ENCODE results near the gene PIK3C2G.
"Not testable (repeated sequence)": the region's sequence is repeated elsewhere in the genome, so short reads cannot be mapped to it uniquely, and the experiment has no call there.

PIK3C2G gene

DNA sequence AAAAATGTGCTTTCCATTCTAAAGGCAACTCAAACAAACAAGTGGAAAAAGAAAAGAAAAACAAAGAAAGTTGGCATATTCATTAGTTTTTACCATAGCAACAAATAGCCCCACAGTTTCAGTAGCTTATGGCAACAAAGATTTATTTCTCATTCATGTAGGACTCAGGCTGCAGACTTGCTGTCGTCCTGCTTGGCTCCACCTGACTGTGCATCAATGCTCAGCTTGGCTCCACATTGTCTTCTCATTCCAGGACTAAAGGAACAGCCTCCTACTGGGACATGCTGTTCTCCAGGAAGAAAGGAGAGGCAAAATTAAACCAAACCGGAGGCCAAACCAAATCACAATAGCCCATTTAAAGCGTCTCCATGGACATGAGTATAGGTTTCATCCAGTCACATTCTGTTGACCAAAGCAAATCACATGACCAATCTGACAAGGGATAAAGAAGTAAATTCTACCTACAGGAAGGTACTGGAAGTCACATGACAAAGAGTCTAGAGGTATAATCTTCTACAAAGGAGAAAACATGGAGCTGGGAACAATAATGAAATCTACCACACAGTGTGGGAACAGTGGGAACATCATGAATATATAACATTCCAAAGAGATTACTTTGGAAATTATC, 222.5 kb downstream of the PIK3C2G start:
- peak; percentile 17 for DNase-seq

DNA sequence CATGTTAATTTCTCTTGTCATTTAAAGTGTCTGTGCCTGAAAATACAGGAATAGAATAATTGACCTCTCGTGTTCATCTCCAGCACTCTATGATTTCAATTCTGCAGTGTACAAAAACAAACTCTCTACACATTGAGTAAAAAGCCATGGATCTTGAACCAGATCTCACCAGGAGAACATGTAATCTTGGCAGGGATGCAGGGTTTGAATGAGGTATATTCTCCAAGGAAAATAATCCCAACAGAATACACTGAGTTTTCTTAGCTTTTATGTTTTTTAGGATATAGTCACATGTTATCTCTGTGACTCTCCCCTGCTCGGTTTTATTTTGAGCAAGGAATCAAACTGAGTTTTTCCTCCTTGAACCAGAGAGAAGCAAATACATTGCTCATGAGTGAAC, 224.7 kb downstream of the PIK3C2G start:
- DNase-seq: no peak

DNA sequence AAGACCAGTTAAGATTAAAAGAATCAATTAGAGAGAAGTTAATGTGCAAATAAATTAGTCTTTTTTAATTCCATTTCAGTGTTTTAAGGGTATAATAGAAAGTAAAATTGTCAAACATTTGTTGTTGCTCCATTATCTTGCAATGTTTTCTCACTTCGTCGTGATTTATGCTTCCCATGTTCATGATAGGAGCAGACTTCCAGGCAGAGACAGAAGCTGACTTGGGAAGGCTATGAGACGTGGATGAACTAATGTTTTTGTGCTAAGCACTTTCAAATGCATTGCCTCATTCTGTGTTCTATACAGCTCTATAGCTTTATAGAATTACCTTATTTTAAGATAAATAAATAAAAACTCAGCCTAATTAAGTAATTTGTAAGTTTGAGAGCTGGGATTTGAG, 226.2 kb downstream of the PIK3C2G start:
- DNase-seq: no peak

DNA sequence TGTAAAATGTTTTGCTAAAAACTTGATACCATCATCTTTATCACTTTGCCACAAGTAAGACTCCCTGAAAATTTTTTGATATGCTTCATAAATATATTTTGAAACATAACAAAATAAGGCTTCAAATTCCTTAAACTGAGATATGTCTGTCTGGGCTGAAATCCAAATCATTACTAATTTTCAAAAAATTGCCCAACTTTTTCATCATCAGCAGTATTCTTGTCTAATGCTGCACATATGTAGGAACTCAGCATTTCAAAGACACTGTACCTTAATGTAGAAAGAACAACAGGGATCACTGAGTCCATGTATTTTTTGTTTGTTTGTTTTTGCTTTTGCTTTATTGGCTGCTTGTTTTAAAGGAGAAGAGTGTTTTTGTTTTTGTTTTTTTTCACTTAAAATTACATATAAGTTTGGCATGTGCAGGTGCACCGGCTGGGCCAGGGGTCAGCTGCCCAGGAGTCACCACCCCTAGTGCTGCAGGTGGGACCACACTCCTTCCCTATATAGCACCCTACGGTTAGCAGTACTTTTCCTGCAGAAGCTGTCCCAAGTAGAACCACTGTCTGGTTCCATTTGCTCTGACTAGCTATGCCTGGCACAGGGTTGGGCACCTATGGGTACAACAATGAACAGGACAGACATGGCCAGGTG, 231.2 kb downstream of the PIK3C2G start:
- DNase-seq: no peak

DNA sequence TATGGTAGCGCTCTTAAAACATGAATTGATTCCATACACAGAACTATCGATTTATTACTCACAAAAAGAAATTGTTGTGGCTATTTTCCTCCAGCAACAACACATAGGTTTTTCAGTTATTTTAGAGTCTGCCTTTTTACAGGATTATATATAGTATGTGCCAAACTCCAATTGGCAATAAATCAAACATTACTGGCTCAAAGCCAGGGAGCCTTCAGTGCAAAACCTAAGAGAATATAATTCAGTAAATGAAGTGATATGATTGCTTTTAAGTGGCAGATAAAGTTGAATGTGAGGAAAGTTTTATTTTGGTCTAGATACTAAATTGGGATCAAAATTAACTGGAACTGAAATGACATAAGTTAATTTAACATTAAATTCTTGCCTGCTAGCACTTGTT, 234.8 kb downstream of the PIK3C2G start:
- no peak for DNase-seq

DNA sequence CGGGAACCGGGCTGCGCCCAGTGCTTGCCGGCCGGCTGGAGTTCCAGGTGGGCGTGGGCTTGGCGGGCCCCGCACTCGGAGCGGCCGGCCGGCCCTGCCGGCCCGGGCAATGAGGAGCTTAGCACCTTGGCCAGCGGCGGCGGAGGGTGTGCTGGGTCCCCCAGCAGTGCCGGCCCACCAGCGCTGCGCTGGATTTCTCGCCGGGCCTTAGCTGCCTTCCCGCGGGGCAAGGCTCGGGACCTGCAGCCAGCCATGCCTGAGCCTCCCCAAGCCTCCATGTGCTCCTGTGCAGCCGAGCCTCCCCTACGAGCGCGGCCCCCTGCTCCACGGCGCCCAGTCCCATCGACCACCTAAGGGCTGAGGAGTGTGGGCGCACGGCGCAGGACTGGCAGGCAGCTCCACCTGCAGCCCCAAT, 238.8 kb downstream of the PIK3C2G start:
- not testable (repeated sequence) for DNase-seq

DNA sequence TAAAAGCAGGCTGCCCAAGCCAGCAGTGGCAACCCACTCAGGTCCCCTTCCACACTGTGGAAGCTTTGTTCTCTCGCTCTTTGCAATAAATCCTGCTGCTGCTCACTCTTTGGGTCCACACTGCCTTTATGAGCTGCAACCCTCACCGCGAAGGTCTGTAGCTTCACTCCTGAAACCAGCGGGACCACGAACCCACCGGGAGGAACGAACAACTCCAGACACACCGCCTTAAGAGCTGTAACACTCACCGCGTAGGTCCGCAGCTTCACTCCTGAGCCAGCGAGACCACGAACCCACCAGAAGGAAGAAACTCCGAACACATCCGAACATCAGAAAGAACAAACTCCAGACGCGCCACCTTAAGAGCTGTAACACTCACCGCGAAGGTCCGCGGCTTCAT, 239.4 kb downstream of the PIK3C2G start:
- DNase-seq: not testable (repeated sequence)

DNA sequence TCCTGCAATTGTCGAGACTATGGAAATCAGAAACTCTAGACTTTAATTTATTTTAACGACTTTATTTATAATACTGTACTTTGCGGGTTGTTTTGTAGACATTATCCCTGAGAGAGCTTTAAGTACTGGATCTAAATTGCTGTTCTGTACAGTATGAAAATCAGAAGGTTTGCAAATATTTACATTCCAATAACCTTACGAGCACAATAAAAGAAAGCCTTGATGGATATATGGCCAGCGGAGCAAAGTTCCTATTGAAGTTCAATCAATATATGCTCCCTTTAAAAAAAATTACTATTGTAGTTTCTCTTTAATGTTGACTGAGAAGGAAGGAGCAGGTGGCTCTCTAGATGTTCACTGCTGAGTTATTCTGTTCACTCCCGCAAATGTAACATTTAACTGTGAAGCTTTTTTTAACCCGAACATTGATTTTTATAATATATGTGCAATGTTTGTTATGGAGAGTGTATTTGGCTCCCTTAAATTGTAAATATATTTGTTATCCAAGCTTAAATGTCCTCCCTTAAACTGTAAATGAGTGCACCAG, 241.2 kb downstream of the PIK3C2G start:
- peak; percentile 96 for DNase-seq

DNA sequence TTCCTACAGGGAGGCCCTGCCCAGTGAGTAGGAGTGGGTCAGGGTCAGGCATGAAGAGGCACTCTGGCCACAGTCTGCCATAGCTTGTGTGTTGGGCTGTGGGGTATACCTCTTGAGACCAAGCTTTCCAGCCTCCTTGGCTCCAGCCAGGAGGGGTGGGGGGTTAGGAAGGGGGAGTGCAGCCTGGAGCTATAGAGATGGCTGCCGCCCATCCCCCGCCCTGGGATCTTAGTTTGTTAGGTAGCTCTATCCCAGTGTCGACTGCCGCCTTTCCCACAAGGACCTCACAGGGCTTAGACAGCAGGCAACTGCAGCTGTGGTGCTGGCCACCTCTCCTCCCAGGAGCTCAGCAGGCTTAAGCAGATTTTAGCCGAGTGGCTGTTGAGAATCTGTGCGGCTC, 260.1 kb downstream of the PIK3C2G start:
- DNase-seq: no peak

DNA sequence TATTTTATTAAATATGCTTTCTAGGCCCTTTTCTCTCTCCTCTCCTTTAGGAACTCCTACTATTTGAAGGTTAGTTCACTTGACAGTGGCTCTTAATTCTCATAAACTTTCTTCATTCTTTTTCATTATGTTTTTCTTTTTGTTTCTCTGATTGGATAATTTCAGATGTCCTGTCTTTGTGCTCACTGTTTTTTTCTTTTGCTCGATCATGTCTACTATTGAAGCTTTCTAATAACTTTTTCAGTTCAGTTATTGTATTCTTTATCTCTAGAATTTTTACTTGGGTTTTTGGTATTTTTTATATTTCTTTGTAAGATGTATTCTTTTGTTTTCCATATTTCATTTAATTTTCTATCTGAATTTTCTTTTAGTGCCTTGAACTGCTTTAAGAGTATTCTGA, 261.5 kb downstream of the PIK3C2G start:
- no peak for DNase-seq

DNA sequence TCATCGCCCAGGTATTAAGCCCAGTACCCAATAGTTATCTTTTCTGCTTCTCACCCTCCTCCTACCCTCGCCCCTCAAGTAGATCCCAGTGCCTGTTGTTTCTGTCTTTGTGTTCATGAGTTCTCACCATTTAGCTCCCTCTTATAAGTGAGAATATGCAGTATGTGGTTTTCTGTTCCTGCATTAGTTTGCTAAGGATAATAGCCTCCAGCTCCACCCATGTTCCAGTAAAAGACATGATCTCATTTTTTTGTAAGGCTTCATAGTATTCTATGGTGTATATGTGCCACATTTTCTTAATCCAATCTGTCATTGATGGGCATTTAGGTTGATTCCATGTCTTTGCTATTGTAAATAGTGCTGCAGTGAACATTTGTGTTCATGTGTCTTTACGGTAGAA, 281.2 kb downstream of the PIK3C2G start:
- not testable (repeated sequence) for DNase-seq

DNA sequence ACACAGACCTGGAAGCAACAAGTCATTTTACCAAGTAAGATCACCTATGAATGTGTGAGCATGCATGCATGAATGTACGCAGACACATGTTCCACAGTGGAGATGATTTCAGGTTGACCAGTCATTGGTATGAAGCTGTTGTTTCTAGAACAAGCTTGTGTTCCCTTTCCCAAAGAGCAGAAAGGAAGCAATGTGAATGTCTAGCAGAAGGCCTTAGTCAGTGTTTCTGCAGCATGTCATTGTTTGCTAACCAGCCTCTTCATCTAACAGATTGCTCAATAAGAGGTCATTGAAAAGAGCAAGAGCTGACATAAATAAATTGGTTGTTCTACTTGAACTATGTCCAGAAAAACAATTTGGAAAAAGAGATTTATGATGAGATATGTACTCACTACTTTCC, 285.1 kb downstream of the PIK3C2G start:
- DNase-seq: no peak

DNA sequence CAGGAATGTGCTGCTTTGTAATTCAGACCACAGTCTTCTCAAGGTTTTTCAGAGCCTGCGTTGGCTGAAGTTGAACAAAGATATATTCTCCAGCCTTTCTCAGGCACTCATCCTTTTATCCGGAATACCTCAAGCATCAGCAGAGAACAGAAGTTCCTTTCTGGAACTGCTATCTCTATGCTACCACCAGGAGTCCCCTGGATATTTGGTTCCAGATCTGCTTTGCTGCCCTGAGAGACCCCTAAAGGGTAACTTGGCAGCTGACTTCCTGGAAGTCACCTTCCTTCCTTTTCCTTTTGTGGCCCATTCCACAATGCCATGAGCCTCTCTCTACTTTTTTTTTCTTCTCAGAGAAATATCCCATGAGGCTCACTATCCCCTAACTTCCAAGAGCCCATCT, 288.3 kb downstream of the PIK3C2G start:
- no peak for DNase-seq

DNA sequence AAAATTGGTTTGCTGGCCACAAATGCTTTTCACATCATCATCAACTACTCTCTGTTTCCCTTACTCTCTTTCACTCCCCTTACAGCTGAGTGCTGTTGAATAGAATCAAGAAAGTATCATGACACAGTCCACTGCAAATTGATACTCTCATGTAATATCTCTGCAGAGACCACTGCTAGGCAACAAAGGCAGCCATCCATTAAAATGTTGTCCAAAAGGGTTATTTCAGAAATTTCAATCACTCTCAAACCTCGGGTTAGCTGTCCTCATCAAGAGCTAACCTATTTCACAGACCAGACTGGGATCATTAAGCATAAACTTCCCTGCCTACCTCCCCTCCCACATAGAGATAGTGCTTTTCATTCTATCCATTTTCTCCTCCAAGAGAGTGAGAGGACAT, 289.8 kb downstream of the PIK3C2G start:
- DNase-seq: no peak

DNA sequence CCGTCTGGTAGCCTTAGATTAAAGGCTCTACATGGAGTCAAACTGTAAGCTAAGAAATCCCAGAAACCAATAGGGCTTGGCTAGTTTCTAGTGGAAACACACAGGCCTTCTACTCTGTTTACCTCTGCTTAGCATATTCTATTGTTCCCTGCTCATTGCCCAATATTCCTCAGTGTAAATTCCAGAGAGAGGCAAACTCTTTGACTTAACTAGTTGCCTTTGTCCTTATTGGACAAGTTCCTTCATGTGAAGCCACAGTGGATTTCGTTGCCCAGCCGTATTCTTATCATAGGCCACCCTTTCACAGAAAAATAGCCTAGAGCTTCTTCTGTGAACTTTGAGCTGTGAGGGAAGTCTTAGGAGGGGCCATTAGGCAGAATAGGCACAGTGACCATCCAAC, 290.4 kb downstream of the PIK3C2G start:
- DNase-seq: no peak

DNA sequence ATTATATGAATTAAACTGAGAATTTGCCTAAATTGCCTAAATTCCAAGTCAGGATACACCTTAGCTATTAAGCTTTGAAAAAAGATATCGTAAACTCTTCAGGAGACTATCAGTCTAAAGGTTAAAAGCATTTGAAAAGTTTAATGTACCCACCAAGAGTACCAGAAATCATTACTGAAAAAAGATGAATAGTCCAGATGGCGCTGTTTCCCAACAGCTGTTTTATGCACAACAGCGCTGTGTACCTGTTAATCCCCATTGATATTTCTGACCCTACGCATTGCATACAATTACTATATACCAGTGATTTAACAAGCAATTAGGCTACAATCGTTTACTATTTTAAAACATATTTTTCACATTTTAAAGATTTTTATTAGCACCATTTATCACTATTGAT, 291.5 kb downstream of the PIK3C2G start:
- DNase-seq: no peak

DNA sequence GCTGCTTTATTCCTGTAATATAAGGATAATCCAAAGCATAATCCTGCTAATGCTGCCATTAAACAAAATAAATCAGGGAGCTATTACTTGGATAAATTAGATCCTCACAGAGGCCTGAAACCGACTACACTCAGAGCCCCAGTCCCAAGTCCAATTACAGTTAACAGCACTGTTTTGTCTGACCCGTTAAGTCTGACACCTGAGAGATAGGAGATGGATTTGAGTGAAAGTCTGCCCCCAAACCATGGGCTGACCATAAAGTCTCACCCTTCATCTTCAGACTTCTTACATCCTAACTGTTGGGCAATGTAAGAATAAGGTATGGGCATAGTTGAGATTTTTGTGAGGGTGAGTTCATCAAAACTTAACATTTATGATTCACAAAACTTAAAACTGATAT, 294.8 kb downstream of the PIK3C2G start:
- no peak for DNase-seq

DNA sequence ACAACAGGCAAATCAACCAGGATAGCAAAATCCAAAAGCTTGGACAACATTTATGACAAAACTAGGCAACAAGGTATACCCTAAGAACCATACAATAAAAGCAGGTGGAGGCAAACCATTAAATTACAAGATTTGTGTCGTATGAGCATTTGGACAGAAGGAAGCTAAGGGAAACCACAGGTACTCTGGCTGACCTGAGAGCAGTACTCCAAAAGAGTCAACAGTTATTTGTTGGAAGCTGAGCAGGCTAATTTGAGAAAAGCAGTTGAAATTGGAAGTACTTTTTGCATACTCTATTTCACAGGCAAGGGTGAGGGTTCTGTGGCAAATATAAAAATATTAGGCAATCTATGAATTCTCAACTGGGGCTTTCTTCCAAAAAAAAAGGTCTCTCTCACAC, 297.9 kb downstream of the PIK3C2G start:
- DNase-seq: no peak

DNA sequence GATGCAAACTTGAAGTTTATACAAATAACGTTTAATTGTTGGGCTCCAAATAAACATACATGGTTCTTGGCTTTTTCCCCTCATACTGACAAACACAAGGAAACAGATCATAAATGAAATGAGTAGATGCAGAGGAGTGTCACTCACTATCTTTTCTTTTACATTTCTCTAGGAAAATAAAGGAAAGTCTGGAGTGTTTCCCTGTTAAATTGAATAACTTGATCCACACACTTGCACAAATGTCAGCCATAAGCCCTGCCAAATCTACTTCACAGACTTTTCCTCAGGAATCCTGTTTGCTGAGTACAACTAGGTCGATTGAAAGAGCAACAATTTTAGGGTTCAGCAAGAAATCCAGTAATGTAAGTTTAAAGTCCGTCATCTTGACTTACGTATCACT, 301.2 kb downstream of the PIK3C2G start:
- no peak for DNase-seq

DNA sequence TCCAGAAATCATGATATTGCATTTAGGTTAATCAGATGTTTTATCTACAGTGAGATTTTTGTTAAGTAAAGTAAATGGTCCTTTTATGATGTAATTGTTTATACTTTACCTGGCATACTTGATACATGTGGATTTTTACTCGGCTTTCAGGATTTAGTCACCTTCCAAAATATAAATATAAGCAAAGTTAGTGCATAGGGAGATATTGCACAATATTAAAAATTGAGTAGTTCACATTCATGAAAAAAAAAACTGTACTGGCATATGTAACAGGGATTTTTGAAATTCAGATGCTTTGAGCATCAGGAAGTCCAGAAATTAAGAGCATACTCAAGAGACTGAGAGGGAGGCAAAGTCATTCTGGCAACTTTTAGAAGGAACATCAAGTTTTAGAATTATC, 303.0 kb downstream of the PIK3C2G start:
- no peak for DNase-seq

DNA sequence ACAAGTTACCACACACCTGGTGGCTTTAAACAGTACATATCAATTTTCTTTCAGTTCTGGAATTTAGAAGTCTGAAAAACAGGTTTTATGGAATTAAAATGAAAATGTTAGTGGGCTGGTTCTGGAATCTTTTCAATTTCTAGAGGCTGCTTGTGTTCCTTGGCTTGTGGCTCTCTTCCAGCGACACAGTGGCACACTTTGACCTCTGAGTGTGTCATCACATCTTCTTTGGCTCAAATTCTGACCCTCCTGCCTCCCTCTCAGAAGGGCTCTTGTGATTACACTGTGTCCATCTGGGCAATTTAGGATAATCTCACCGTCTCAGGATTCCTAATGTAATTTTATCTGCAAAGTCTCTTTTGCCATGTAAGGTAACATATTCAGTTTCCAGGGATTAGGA, 306.5 kb downstream of the PIK3C2G start:
- DNase-seq: no peak

DNA sequence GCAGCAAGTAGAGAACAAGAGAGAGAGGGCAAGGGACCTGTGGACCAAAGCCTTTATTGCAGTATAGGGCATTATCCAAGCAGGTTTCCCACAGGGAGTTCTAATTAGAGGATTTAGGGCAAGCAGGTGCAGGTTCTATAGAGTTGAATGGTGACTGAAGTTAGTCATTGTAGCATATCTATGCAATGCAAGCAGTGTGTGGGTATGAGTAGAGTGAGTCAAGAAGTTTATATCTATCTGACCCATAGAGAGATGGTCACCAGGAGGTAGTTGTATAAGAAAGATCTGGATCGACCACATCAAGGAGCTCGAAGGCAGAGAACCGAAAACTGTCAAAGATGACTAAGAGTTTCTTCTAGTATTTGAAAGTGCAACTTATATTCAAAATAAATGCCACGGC, 309.2 kb downstream of the PIK3C2G start:
- DNase-seq: peak; percentile 29

DNA sequence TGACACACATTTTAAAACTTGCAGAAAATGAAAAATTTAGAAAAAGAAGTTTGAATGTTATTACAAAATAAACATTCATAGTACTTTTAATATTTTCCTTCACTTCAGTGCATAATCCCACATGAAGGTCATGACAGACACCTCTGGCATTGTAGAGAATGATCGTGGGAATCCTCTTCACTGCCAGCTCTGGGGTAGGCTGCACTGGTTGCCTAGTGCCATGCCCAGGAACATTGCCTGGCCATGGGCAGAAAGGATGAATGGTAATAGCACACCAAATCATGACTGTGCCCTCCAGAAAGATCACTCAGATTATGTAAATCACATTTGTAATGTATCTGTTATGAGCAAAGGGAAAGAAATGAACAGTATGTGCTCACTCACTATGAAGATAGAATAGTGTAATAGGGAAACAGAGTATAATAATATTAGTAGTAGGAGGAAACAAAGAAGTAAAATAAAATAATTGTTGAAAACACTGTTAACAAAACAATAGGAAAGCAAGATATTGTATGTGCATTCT, 314.8 kb downstream of the PIK3C2G start:
- DNase-seq: no peak

DNA sequence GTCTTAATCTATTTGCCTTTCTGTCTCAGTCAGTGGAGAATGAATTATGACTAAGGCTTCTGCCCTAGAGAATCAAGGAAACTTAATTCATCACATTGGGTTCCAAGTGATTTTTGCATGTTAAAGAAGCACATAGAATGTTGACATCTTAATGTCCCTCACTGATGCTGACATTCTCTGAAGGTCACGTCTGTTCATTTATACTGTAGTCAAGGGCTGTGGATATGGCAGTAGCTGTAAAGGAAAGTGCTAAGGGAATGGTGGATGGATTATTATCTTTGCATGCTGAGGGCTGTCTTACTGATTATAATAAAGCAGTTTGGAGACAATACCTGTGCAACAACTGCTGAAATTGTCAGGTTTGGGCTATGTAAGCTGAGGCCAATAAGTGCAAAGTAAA, 315.3 kb downstream of the PIK3C2G start:
- DNase-seq: no peak

DNA sequence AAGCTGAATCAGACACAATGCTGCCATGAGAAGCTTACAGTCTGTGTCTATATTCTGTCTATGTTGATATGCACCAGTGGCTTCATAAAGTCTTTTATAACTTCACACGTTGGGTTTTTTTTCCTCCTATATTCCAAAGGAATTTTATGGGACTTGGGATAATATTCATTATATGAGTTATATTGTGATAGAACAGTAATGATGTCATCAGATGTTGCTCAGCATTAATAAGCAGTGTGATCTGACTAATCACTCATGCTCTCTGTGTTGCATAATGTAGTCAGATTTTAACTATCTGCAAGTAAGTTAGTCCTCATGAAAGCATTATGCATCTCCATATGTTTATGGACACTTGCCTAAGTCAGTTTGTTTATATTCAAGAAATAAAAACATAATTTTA, 316.9 kb downstream of the PIK3C2G start:
- DNase-seq: no peak
